Endothelial cell of umbilical vein (primary cell): ENCODE data around the gene KLHL26. TPM values are rescaled to one million over a fixed set of nuclear protein-coding genes. Genes with fewer than 3 reads are reported as not detected.

Experiments used
- BruUV-seq: library from RNA; stranded (reverse); fragments of 400-500 nt; replicated peaks from 2 replicates; lab custom pipeline; 2021; lab: Mats Ljungman, UMichigan
- CTCF ChIA-PET: fragments of 300-600, 350-600 bp; sonication (Branson Sonifier 250); formaldehyde crosslinking; loops from one replicate; lab custom pipeline; 2021; ENCODE audit warnings: antibody characterized with exemption, inconsistent platforms; lab: Charles Lee
- POLR2A ChIA-PET: fragments of 300-600, 350-600 bp; sonication (Branson Sonifier 250); formaldehyde crosslinking; loops from one replicate; lab custom pipeline; 2021; ENCODE audit warnings: antibody characterized with exemption, inconsistent platforms; lab: Charles Lee
- DNase-seq: peaks from one replicate; pipeline ENCODE4 v3.0.0-alpha.2; 2011; ENCODE audit warnings: low read depth, low spot score
- FAIRE-seq: peaks from 2 replicates; lab custom pipeline; 2011; peaks lifted over from hg19 to GRCh38; lab: Jason Lieb, UNC
- H2AFZ ChIP-seq: 2 replicates; pipeline ENCODE4 v1.6.0; 2012; ENCODE audit warnings: low read depth, low read length, control low read depth, inconsistent platforms
- H3K27ac ChIP-seq: 2 replicates; pipeline ENCODE4 v1.5.1; 2011; ENCODE audit warnings: low read depth, mild to moderate bottlenecking, control low read depth, low read length, moderate library complexity; ENCODE audit not compliant: insufficient read depth
- H3K27me3 ChIP-seq, 2 experiments: 2 replicates each; pipeline versions ENCODE4 v1.6.0 to v1.6.1; 2011; ENCODE audit warnings: low read length in 2 of 2, mixed read lengths in 1 of 2; ENCODE audit not compliant: control insufficient read depth in 2 of 2, insufficient read depth in 2 of 2
- H3K36me3 ChIP-seq, 2 experiments: 2 replicates in 1 of 2; 3 replicates in 1 of 2; pipeline ENCODE4 v1.5.1; 2011; ENCODE audit warnings: low read length in 2 of 2, mild to moderate bottlenecking in 1 of 2, moderate library complexity in 1 of 2; ENCODE audit not compliant: control insufficient read depth in 2 of 2, insufficient read depth in 2 of 2; ENCODE audit errors: extremely low read depth in 1 of 2
- H3K4me1 ChIP-seq: 3 replicates; pipeline ENCODE4 v1.5.1; 2011; ENCODE audit warnings: mild to moderate bottlenecking, low read length; ENCODE audit not compliant: control insufficient read depth, insufficient read depth; ENCODE audit errors: extremely low read depth
- H3K4me2 ChIP-seq: 2 replicates; pipeline ENCODE4 v1.6.1; 2011; ENCODE audit warnings: low read length, control low read depth, mixed read lengths; ENCODE audit not compliant: insufficient read depth
- H3K4me3 ChIP-seq, 3 experiments: fragments of 200-600 bp in 1 of 3; sonication (generic), shearing (Covaris generic) in 1 of 3; replicated peaks in 1 of 3; 2 replicates each; pipeline ENCODE4 v1.5.1; 2011 to 2016; ENCODE audit warnings: control low read depth in 3 of 3, low read length in 3 of 3, mild to moderate bottlenecking in 2 of 3, inconsistent platforms in 1 of 3, low read depth in 1 of 3, moderate library complexity in 1 of 3; ENCODE audit not compliant: insufficient read depth in 1 of 3
- H3K79me2 ChIP-seq: 2 replicates; pipeline ENCODE4 v1.6.0; 2012; ENCODE audit warnings: low read length, inconsistent platforms; ENCODE audit not compliant: control insufficient read depth, insufficient read depth
- H3K9ac ChIP-seq: replicated peaks from 2 replicates; pipeline ENCODE3; 2011; ENCODE audit warnings: low read length, control low read depth; ENCODE audit not compliant: insufficient read depth; ENCODE audit errors: extremely low read depth
- H3K9me1 ChIP-seq: replicated peaks from 3 replicates; pipeline ENCODE4 v1.6.0; 2011; ENCODE audit warnings: mild to moderate bottlenecking, low read length; ENCODE audit not compliant: control insufficient read depth, insufficient read depth; ENCODE audit errors: extremely low read depth
- H3K9me3 ChIP-seq: replicated peaks from 2 replicates; pipeline ENCODE4 v1.5.1; 2012; ENCODE audit warnings: low read length, inconsistent platforms; ENCODE audit not compliant: control insufficient read depth, insufficient read depth
- H4K20me1 ChIP-seq: replicated peaks from 2 replicates; pipeline ENCODE3; 2011; ENCODE audit warnings: mild to moderate bottlenecking, low read length; ENCODE audit not compliant: control insufficient read depth, insufficient read depth; ENCODE audit errors: extremely low read depth
- EZH2 ChIP-seq: IDR thresholded peaks from 2 replicates; pipeline ENCODE4 v1.6.1; 2012; ENCODE audit warnings: borderline replicate concordance, low read depth, mild to moderate bottlenecking, moderate library complexity, low read length, inconsistent platforms; ENCODE audit not compliant: severe bottlenecking
- FOS ChIP-seq: IDR thresholded peaks from 2 replicates; pipeline ENCODE4 v1.6.1; 2011; ENCODE audit warnings: mild to moderate bottlenecking, low read length, moderate library complexity, borderline replicate concordance; ENCODE audit not compliant: insufficient read depth
- GATA2 ChIP-seq: IDR thresholded peaks from 2 replicates; pipeline ENCODE4 v1.7.0; 2011; ENCODE audit warnings: low read depth, mild to moderate bottlenecking, moderate library complexity, mixed read lengths, low read length; ENCODE audit not compliant: insufficient read length, insufficient read depth
- JUN ChIP-seq: IDR thresholded peaks from 2 replicates; pipeline ENCODE4 v1.6.1; 2011; ENCODE audit warnings: borderline replicate concordance, low read depth; ENCODE audit not compliant: insufficient read length, insufficient read depth
- MYC ChIP-seq: IDR thresholded peaks from one replicate; pipeline ENCODE4 v1.6.1; 2011; ENCODE audit warnings: mild to moderate bottlenecking, low read depth, low read length
- POLR2A ChIP-seq: IDR thresholded peaks from 2 replicates; pipeline ENCODE4 v1.6.1; 2012; ENCODE audit warnings: low read depth, mild to moderate bottlenecking, control low read depth, low read length
- POLR2AphosphoS5 ChIP-seq: IDR thresholded peaks from 2 replicates; pipeline ENCODE4 v1.6.1; 2012; ENCODE audit warnings: low read depth, mild to moderate bottlenecking, control low read depth, low read length, moderate library complexity; ENCODE audit not compliant: insufficient read depth
- dilution Hi-C: fragments of 300-500 bp; cut with MboI; formaldehyde crosslinking; loops from one replicate; pipeline ENCODE4 v1.15.0; 2019; ENCODE audit warnings: low sequenced_read_pairs; ENCODE audit not compliant: extremely low pct_ligation_motif_present
- intact Hi-C: fragments of 100-400 bp; cut with micrococcal nuclease; formaldehyde crosslinking; loops from one replicate; pipeline ENCODE4 v1.10.0; 2022
- polyA plus RNA-seq, 4 experiments: library from polyadenylated mRNA; depleted of rRNA in 3 of 4; stranded (reverse) in 3 of 4; unstranded in 1 of 4; fragments of >200 nt; gene quantifications; 2 replicates each; pipeline versions ENCODE4 v1.2.1 to v1.2.3, GENCODE V29; 2011 to 2012; ENCODE audit warnings: missing spikeins in 1 of 4
- total RNA-seq: library from RNA; stranded (reverse); gene quantifications from 2 replicates; pipeline ENCODE4 v1.2.3, GENCODE V29; 2021
- TF ChIP-seq, protein P1 (sequence below): IDR thresholded peaks from 2 replicates; pipeline ENCODE4 v1.6.1; 2011; ENCODE audit not compliant: insufficient read depth, insufficient read length
- TF ChIP-seq, protein P2 (sequence below), 2 donors: IDR thresholded peaks; 1 replicate in 1 of 2; 2 replicates in 1 of 2; pipeline ENCODE4 v1.5.1; 2011; ENCODE audit warnings: low read length in 2 of 2, mild to moderate bottlenecking in 2 of 2, moderate library complexity in 2 of 2, control low read depth in 1 of 2, inconsistent platforms in 1 of 2, low read depth in 1 of 2; ENCODE audit not compliant: insufficient read depth in 1 of 2; ENCODE audit errors: extremely low read depth in 1 of 2

Gene KLHL26
- total and polyA plus RNA-seq, 2 donors (not counting 3 experiments of a cell fraction or from before 2014, with no cell fraction given), result 2.4 to 6.2 TPM

DNA sequence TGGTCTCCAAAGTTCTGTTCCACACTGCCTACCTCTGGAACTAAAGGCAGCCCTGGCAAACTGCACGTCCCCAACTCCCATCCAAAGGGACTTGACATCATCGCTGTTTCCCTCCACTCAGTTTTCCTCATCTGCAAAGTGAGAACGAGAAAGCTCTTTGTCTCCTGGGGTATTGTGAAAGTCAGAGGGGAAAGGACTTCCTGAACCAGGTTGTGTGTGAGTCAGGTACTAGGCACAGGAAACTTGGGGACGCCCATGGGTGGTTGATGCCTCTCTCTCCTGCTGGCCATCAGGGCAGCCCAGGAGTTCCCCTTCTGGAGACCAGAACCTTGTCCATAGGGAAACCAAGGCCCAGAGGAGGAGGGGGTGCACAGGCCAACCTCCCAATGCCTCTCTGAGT is 35.0 kb upstream of the KLHL26 start:
- DNase-seq (no peak), FAIRE-seq (no peak)
- Histone ChIP-seq H2AFZ (no peak overlapping the region), H3K79me2 (no peaks in the 10 kb centered on the region), H3K36me3 (no peaks in the 10 kb centered on the region), H3K9me3 (no peaks in the 10 kb centered on the region), H3K4me1 (no peaks in the 10 kb centered on the region), H4K20me1 (no peaks in the 10 kb centered on the region), H3K9ac (no peak overlapping the region), H3K9me1 (no peaks in the 10 kb centered on the region), H3K27me3 (peaks cover 28 to 33% of the 10 kb centered on the region in 2 experiments), H3K4me2 (no peak overlapping the region), H3K4me3 (no peak overlapping the region), H3K27ac (no peak overlapping the region)
- POLR2A ChIA-PET, result no interaction called here
- dilution Hi-C loops, result no loop called here
- TF ChIP-seq POLR2AphosphoS5, result no peak
- no peak for TF ChIP-seq EZH2
- TF ChIP-seq JUN, result no peak
- TF ChIP-seq POLR2A, result no peak
- TF ChIP-seq, protein P1, sequence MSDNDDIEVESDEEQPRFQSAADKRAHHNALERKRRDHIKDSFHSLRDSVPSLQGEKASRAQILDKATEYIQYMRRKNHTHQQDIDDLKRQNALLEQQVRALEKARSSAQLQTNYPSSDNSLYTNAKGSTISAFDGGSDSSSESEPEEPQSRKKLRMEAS, result no peak
- TF ChIP-seq, protein P2, sequence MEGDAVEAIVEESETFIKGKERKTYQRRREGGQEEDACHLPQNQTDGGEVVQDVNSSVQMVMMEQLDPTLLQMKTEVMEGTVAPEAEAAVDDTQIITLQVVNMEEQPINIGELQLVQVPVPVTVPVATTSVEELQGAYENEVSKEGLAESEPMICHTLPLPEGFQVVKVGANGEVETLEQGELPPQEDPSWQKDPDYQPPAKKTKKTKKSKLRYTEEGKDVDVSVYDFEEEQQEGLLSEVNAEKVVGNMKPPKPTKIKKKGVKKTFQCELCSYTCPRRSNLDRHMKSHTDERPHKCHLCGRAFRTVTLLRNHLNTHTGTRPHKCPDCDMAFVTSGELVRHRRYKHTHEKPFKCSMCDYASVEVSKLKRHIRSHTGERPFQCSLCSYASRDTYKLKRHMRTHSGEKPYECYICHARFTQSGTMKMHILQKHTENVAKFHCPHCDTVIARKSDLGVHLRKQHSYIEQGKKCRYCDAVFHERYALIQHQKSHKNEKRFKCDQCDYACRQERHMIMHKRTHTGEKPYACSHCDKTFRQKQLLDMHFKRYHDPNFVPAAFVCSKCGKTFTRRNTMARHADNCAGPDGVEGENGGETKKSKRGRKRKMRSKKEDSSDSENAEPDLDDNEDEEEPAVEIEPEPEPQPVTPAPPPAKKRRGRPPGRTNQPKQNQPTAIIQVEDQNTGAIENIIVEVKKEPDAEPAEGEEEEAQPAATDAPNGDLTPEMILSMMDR (IDR thresholded peaks at IDR 0.05; ENCODE audit: extremely low read depth in 1 of 2, insufficient read depth in 1 of 2, low read depth in 1 of 2, low read length in 2 of 2), result no peak
- TF ChIP-seq MYC, result no peak
- TF ChIP-seq GATA2, result no peak
- no peak for TF ChIP-seq FOS
- intact Hi-C loops, result loop anchor here (5.0 kb wide), 1 partner anchor 45 kb away; no protein-coding TSS in a partner anchor
- CTCF ChIA-PET, result no interaction called here
- no TSS peak for BruUV-seq
